DOHH2 (cell line): ENCODE results near the gene GDF10.

Source experiments
- CTCF ChIP-seq: fragments of 200-600 bp; sonication (generic); IDR thresholded peaks from one replicate; pipeline ENCODE4 v1.5.1; 2014; ENCODE audit warnings: antibody characterized with exemption, mild to moderate bottlenecking, low read depth, low read length; ENCODE audit not compliant: poor library complexity, severe bottlenecking
- EZH2phosphoT487 ChIP-seq: fragments of 200-600 bp; sonication (generic); IDR thresholded peaks from 2 replicates; pipeline ENCODE4 v1.6.1; 2017; ENCODE audit warnings: borderline replicate concordance, mild to moderate bottlenecking, antibody characterized with exemption, low read length, moderate library complexity, mixed read lengths

DNA sequence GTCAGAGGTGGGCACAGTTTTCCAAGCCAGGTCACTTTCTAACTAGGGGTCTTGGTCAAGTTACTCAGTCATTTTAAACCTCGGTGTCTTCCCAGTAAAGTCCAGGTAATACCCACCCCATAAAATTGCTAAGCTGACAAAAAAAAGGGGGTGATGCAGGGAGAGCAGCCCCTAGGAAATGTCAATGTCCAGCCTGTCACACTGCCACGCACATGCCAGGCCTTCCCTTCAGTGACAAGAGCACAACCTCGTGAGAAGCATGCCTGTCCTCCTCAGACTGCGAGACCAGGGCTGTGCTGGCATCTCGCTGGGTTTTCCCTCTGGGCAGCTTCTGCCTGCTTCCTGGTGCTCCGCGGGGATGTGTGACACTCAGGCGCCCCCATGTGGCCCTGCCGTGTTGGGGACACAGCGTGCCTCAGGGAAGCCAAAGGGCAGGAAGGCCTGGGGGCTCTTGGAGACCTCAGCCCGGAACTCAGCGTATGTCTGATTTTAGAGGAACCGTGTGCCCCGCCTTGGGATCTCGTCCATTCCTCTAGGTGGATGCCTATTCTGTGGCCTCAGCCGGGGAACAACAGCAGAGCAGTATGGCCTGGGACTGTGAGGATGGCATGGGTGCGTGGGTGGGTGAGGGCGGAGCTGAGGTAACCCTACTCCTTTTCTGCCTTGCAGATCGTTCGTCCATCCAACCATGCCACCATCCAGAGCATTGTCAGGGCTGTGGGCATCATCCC is 12.1 kb downstream of the GDF10 start:
- TF ChIP-seq CTCF: peak; percentile 91
- TF ChIP-seq EZH2phosphoT487: no peak
